HepG2 (cell line): ENCODE data around the gene YWHAE. TPM values are rescaled to one million over a fixed set of nuclear protein-coding genes. Genes with fewer than 3 reads are reported as not detected.
"Not testable (repeated sequence)": the region's sequence is repeated elsewhere in the genome, so short reads cannot be mapped to it uniquely, and the experiment has no call there.

Source experiments
- ATAC-seq: fragments of 200-7000 bp; cut with Tn5 transposase; 3 replicates; pipeline ENCODE4 v1.9.1; 2020; ENCODE audit warnings: mild to moderate bottlenecking, moderate library complexity
- BruUV-seq: library from RNA; stranded (reverse); fragments of 400-500 nt; replicated peaks from 2 replicates; lab custom pipeline; 2021; lab: Mats Ljungman, UMichigan
- CTCF ChIA-PET: fragments of 300-600 bp; formaldehyde crosslinking; extraction: SDS; loops from one replicate; lab custom pipeline; 2021; ENCODE audit warnings: low total read pairs, inconsistent platforms, low intra/inter-chr PET ratio; lab: Yijun Ruan, JAX
- POLR2A ChIA-PET: fragments of 350-600 bp; sonication (Branson Sonifier 250); formaldehyde crosslinking; loops from one replicate; lab custom pipeline; 2020; ENCODE audit warnings: antibody characterized with exemption, inconsistent platforms; lab: Yijun Ruan, JAX
- DNase-seq: peaks from one replicate; pipeline ENCODE4 v3.0.0-alpha.2; 2015; ENCODE audit warnings: low spot score
- FAIRE-seq: peaks from 3 replicates; lab custom pipeline; 2011; peaks lifted over from hg19 to GRCh38; lab: Jason Lieb, UNC
- H2AFZ ChIP-seq: one replicate; pipeline ENCODE4 v1.6.1; 2011; ENCODE audit warnings: low read length, inconsistent platforms
- H3K27ac ChIP-seq: fragments of 300-600 bp; 3 replicates; pipeline ENCODE4 v1.8.0; 2011; ENCODE audit warnings: mixed run types, mild to moderate bottlenecking, mixed read lengths, low read length, inconsistent platforms; ENCODE audit not compliant: insufficient read depth; ENCODE audit errors: extremely low read length
- H3K27me3 ChIP-seq, 2 experiments: fragments of 200-600 bp in 1 of 2; 2 replicates in 1 of 2; 3 replicates in 1 of 2; pipeline versions ENCODE4 v1.6.0 to v1.8.0; 2011; ENCODE audit warnings: low read length in 2 of 2, mild to moderate bottlenecking in 2 of 2, moderate library complexity in 2 of 2, inconsistent platforms in 1 of 2; ENCODE audit not compliant: insufficient read depth in 2 of 2, control insufficient read depth in 1 of 2
- H3K36me3 ChIP-seq, 2 experiments: fragments of 200-600 bp in 1 of 2; replicated peaks in 1 of 2; 2 replicates in 1 of 2; 3 replicates in 1 of 2; pipeline versions ENCODE4 v1.5.1 to v1.8.0; 2011; ENCODE audit warnings: low read length in 2 of 2, inconsistent platforms in 1 of 2; ENCODE audit not compliant: insufficient read depth in 2 of 2, control insufficient read depth in 1 of 2
- H3K4me1 ChIP-seq: 2 replicates; pipeline ENCODE4 v1.5.1; 2012; ENCODE audit warnings: low read length, inconsistent platforms; ENCODE audit not compliant: insufficient read depth
- H3K4me2 ChIP-seq: 2 replicates; pipeline ENCODE4 v1.6.0; 2011; ENCODE audit warnings: low read depth, low read length, inconsistent platforms
- H3K4me3 ChIP-seq, 3 experiments: fragments of 200-600 bp in 1 of 3; sonication (generic), shearing (Covaris generic) in 1 of 3; replicated peaks in 1 of 3; 2 replicates each; pipeline ENCODE4 v1.5.1; 2011 to 2016; ENCODE audit warnings: low read length in 3 of 3, inconsistent platforms in 2 of 3, low read depth in 2 of 3, mild to moderate bottlenecking in 2 of 3, control low read depth in 1 of 3, mixed read lengths in 1 of 3; ENCODE audit not compliant: insufficient read depth in 1 of 3
- H3K79me2 ChIP-seq: one replicate; pipeline ENCODE4 v1.6.1; 2011; ENCODE audit warnings: low read length, inconsistent platforms; ENCODE audit not compliant: insufficient read depth
- H3K9ac ChIP-seq: 2 replicates; pipeline ENCODE4 v1.6.0; 2011; ENCODE audit warnings: mild to moderate bottlenecking, low read depth, low read length, inconsistent platforms; ENCODE audit not compliant: insufficient read depth
- H3K9me3 ChIP-seq: 2 replicates; pipeline ENCODE4 v1.5.1; 2012; ENCODE audit warnings: mild to moderate bottlenecking, low read length
- H4K20me1 ChIP-seq: 2 replicates; pipeline ENCODE4 v1.6.0; 2011; ENCODE audit warnings: inconsistent platforms, mild to moderate bottlenecking, low read length, moderate library complexity; ENCODE audit not compliant: insufficient read depth
- MAFK ChIP-seq, 2 experiments: IDR thresholded peaks in 1 of 2; conservative IDR thresholded peaks in 1 of 2; 2 replicates each; pipeline ENCODE4 v1.6.1; 2011; ENCODE audit warnings: improper control_type of control experiment in 2 of 2, low read length in 2 of 2
- MIER3 ChIP-seq: IDR thresholded peaks from 2 replicates; pipeline ENCODE4 v1.6.1; 2016; ENCODE audit warnings: missing compliant biosample characterization, borderline replicate concordance
- WGBS: methylation state at CpG from one replicate; pipeline ENCODE4 v1.1.6; 2017; ENCODE audit warnings: low lambda C conversion rate; 5-methylcytosine and 5-hydroxymethylcytosine counted together
- in situ Hi-C: cut with HindIII; loops from 2 replicates; pipeline ENCODE4 v1.10.0; 2017; ENCODE audit warnings: low pct_unique_long_range_greater_than_20kb; ENCODE audit not compliant: extremely low pct_ligation_motif_present
- intact Hi-C: fragments of 100-400 bp; cut with micrococcal nuclease; formaldehyde crosslinking; loops from one replicate; pipeline ENCODE4 v1.10.0; 2022; ENCODE audit not compliant: unreplicated experiment
- polyA plus RNA-seq, 8 experiments: library from polyadenylated mRNA; depleted of rRNA in 3 of 8; stranded (reverse) in 7 of 8; unstranded in 1 of 8; fragments of >200 nt; fragmentation: Illumina TruSeq in 4 of 8; extraction: Trizol in 4 of 8; gene quantifications; 2 replicates each; pipeline versions ENCODE4 v1.2.1 to v1.2.3, GENCODE V29; 2011 to 2016; ENCODE audit warnings: low read depth in 4 of 8, missing spikeins in 1 of 8, mixed read lengths in 1 of 8; ENCODE audit not compliant: insufficient read depth in 1 of 8
- total RNA-seq, 5 experiments: library from RNA; depleted of rRNA; stranded (reverse); fragments of >200 nt; fragmentation: Illumina TruSeq; extraction: Trizol; gene quantifications; 2 replicates each; pipeline ENCODE4 v1.2.3, GENCODE V29; 2016; ENCODE audit warnings: low read depth in 1 of 5

The YWHAE gene
- total and polyA plus RNA-seq, 2 of the 13 experiments (the other 11 are each of a cell fraction or from before 2014, with no cell fraction given): 256 to 335 TPM

- intact Hi-C loops, H3K4me2 ChIP-seq, H3K9ac ChIP-seq, H2AFZ ChIP-seq, ATAC-seq, H3K9me3 ChIP-seq, FAIRE-seq, DNase-seq, H3K4me3 ChIP-seq, BruUV-seq, CTCF ChIA-PET, H3K27ac ChIP-seq, H3K27me3 ChIP-seq, in situ Hi-C loops: not testable (repeated sequence)
- peaks cover 53% of the 10 kb centered on the region for H3K79me2 ChIP-seq
- peaks cover 21% of the 10 kb centered on the region for H4K20me1 ChIP-seq
- peaks cover 18% of the 10 kb centered on the region for H3K4me1 ChIP-seq
- POLR2A ChIA-PET: interaction anchor here (1.2 kb wide), 1 partner anchor 13 kb away, joined by 3 read pairs; no protein-coding TSS in a partner anchor
- peaks cover 9 to 69% of the 10 kb centered on the region in 2 experiments for H3K36me3 ChIP-seq
- WGBS: 98% methylated on average over 16 of the region's 16 CpGs
Measured at GRCh38 chr17:1352530-1352929, 47.5 kb downstream of the YWHAE start.

GRCh38 chr17:1351971-1352370, 48.1 kb downstream of the YWHAE start:
- no peak for ATAC-seq
- peaks cover 9 to 68% of the 10 kb centered on the region in 2 experiments for H3K36me3 ChIP-seq

More at GRCh38 chr17:1351971-1352370, 48.1 kb downstream of the YWHAE start:
- peaks cover 19% of the 10 kb centered on the region for H3K4me1 ChIP-seq
- 0 out of 4 replicates have a peak, but pooled peaks of 1 of the 2 experiments have one; percentile 21 for TF ChIP-seq MAFK (conservative IDR thresholded peaks at IDR 0.05 in 1 of 2, IDR thresholded peaks at IDR 0.05 in 1 of 2; ENCODE audit: low read length in 2 of 2)
- TF ChIP-seq MIER3: no peak
- TF ChIP-seq, all 625 proteins: peak for 1
- Histone ChIP-seq H3K9me3 (no peaks in the 10 kb centered on the region), H4K20me1 (peaks cover 25% of the 10 kb centered on the region), H3K9ac (no peak overlapping the region), H3K27ac (no peak overlapping the region), H3K4me3 (no peak overlapping the region), H3K27me3 (no peaks in the 10 kb centered on the region), H3K79me2 (peaks cover 56% of the 10 kb centered on the region), H2AFZ (no peak overlapping the region), H3K4me2 (no peak overlapping the region)
- ChIA-PET POLR2A (interaction anchor here (1.2 kb wide), 1 partner anchor 13 kb away, joined by 3 read pairs; no protein-coding TSS in a partner anchor), CTCF (no interaction called here)
- intact Hi-C loops: no loop called here
- in situ Hi-C loops: no loop called here
- 100% methylated on average over 3 of the region's 3 CpGs for WGBS
- DNase-seq: no peak
- FAIRE-seq: no peak
- BruUV-seq: TSS peak; percentile 38
